Lower leg skin (tissue), 3 donors: ENCODE measurements around the gene KIF20B.

Experiments
- CTCF ChIP-seq, 3 donors: fragments of 450-650 bp; IDR thresholded peaks; one replicate each; pipeline ENCODE4 v1.5.1; 2016; ENCODE audit warnings: antibody characterized with exemption in 3 of 3, mild to moderate bottlenecking in 3 of 3, moderate library complexity in 2 of 3
- POLR2A ChIP-seq, 2 donors: fragments of 450-650 bp; IDR thresholded peaks; one replicate each; pipeline ENCODE4 v1.6.1; 2016 to 2017; ENCODE audit warnings: antibody characterized with exemption in 2 of 2, mild to moderate bottlenecking in 1 of 2, moderate library complexity in 1 of 2

- TF ChIP-seq POLR2A (IDR thresholded peaks at IDR 0.05) (no peak), CTCF (IDR thresholded peaks at IDR 0.05) (no peak)
These were observed 98.2 kb downstream of the KIF20B start for GRCh38 chr10:89799573-89799972.
